ENCODE results near the gene PPM1G.
A peak's percentile ranks its signal among the peaks of the same experiment; 100 is the strongest.
"Not testable (repeated sequence)": the region's sequence is repeated elsewhere in the genome, so short reads cannot be mapped to it uniquely, and the experiment has no call there.

The PPM1G gene

GRCh38 chr2:27375513-27376099 lies 33.8 kb downstream of the PPM1G start:
- no peak for DNase-seq

GRCh38 chr2:27373567-27373966 lies 35.8 kb downstream of the PPM1G start:
- DNase-seq = no peak

GRCh38 chr2:27372937-27373336 lies 36.5 kb downstream of the PPM1G start:
- DNase-seq = no peak

GRCh38 chr2:27370816-27371620 lies 38.4 kb downstream of the PPM1G start:
- DNase-seq = peak; percentile 36 to 45

- peak; percentile 99 for DNase-seq
Measured at GRCh38 chr2:27370026-27370815, 39.2 kb downstream of the PPM1G start, which contains the start of the genes EIF2B4 and SNX17. Gene EIF2B4, minus strand, starts transcription at chr2:27370338. Its CDS starts 24 bp downstream, at chr2:27370314. Gene SNX17, plus strand, starts transcription at chr2:27370616. Its CDS starts 128 bp downstream, at chr2:27370744.

GRCh38 chr2:27369471-27370025 lies 39.8 kb downstream of the PPM1G start:
- peak in 1 of 2 experiments; percentile 52 for DNase-seq

- DNase-seq = no peak
Measured at GRCh38 chr2:27363933-27364332, 45.5 kb downstream of the PPM1G start.

- DNase-seq = no peak
Measured at GRCh38 chr2:27362678-27363420, 46.5 kb downstream of the PPM1G start.

GRCh38 chr2:27356382-27357181 lies 52.8 kb downstream of the PPM1G start, which contains the start of gene GTF3C2:
Gene GTF3C2, minus strand, starts transcription at chr2:27356764. Its CDS starts 13,210 bp downstream, at chr2:27343554.
- DNase-seq = peak; percentile 91 to 94

- no peak for DNase-seq
Measured at GRCh38 chr2:27356056-27356381, 53.4 kb downstream of the PPM1G start.

- DNase-seq = no peak
Measured at GRCh38 chr2:27354597-27354927, 54.8 kb downstream of the PPM1G start.

GRCh38 chr2:27353762-27354596 lies 55.4 kb downstream of the PPM1G start:
- DNase-seq = no peak

- DNase-seq = not testable (repeated sequence)
Measured at GRCh38 chr2:27353386-27353761, 56.0 kb downstream of the PPM1G start.

- no peak for DNase-seq
Measured at GRCh38 chr2:27351802-27352598, 57.4 kb downstream of the PPM1G start.

GRCh38 chr2:27350106-27350693 lies 59.2 kb downstream of the PPM1G start:
- no peak for DNase-seq

GRCh38 chr2:27347641-27348040 lies 61.8 kb downstream of the PPM1G start:
- DNase-seq = no peak

- no peak for DNase-seq
Measured at GRCh38 chr2:27336173-27336572, 73.2 kb downstream of the PPM1G start.

- DNase-seq = no peak
Measured at GRCh38 chr2:27335311-27335710, 74.1 kb downstream of the PPM1G start.
